ENCODE results near the gene FBRSL1. TPM values are rescaled to one million over a fixed set of nuclear protein-coding genes. Genes with fewer than 3 reads are reported as not detected.

FBRSL1 gene
- total and polyA plus RNA-seq, 2 of the 8 experiments (the other 6 are each of a cell fraction or from before 2014, with no cell fraction given) = 18.4 to 109 TPM

- Histone ChIP-seq H3K4me1 (replicated peaks in 1 of 4; ENCODE audit: control insufficient read depth in 3 of 4, insufficient read depth in 4 of 4, low read length in 3 of 4) (no peaks in the 10 kb centered on the region), H2BK12ac (ENCODE audit: low read depth, low read length) (no peak overlapping the region), H2AK5ac (ENCODE audit: low read depth, low read length) (no peak overlapping the region), H3K14ac (ENCODE audit: insufficient read length) (no peak overlapping the region), H3K79me1 (ENCODE audit: low read depth, low read length) (no peaks in the 10 kb centered on the region), H4K20me1 (replicated peaks in 1 of 2; ENCODE audit: control insufficient read depth in 1 of 2, insufficient read depth in 2 of 2, low read length in 2 of 2) (peaks cover 0 to 4% of the 10 kb centered on the region in 2 experiments), H2BK15ac (ENCODE audit: low read length) (no peak overlapping the region), H3K18ac (ENCODE audit: extremely low read depth, low read length) (no peak overlapping the region), H3K56ac (replicated peaks; ENCODE audit: insufficient read length, low read depth, low read length) (no peak overlapping the region), H2BK20ac (ENCODE audit: low read length) (no peak overlapping the region), H4K91ac (replicated peaks; ENCODE audit: insufficient read length, low read length) (no peak overlapping the region), H3K36me3 (ENCODE audit: control insufficient read depth in 2 of 4, insufficient read depth in 4 of 4, low read length in 3 of 4) (no peaks in the 10 kb centered on the region; a peak in 2 of 8 replicates), H4K5ac (ENCODE audit: insufficient read length, low read depth, low read length) (no peak overlapping the region), H2BK120ac (replicated peaks; ENCODE audit: low read depth, low read length) (no peak overlapping the region), H3K23me2 (ENCODE audit: low read depth, low read length) (no peaks in the 10 kb centered on the region; the same call in 1 of the 2 replicates), H4K8ac (ENCODE audit: extremely low read depth, insufficient read depth, low read length) (no peak overlapping the region), H3K79me2 (ENCODE audit: control insufficient read depth in 1 of 2, insufficient read depth in 2 of 2, low read length in 2 of 2) (no peaks in the 10 kb centered on the region), H2AFZ (ENCODE audit: low read length) (no peak overlapping the region), H3K4ac (replicated peaks; ENCODE audit: insufficient read length, low read depth, low read length) (no peak overlapping the region), H3K27ac (ENCODE audit: low read depth, low read length) (no peak overlapping the region), H3K4me2 (ENCODE audit: insufficient read depth in 1 of 2, low read depth in 2 of 2, low read length in 2 of 2) (no peak overlapping the region), H3K9me3 (ENCODE audit: insufficient read depth in 2 of 2, low read depth in 1 of 2, low read length in 1 of 2) (peaks cover 47 to 62% of the 10 kb centered on the region in 2 experiments), H3K27me3 (replicated peaks in 1 of 4; ENCODE audit: control insufficient read depth in 3 of 4, extremely low read depth in 1 of 4, insufficient read depth in 3 of 4, low read length in 3 of 4) (peaks cover 42 to 70% (median 56%) of the 10 kb centered on the region in 4 experiments), H3K23ac (ENCODE audit: insufficient read length) (no peak overlapping the region), H2BK5ac (ENCODE audit: low read depth, low read length) (no peak overlapping the region), H3K9ac (replicated peaks in 1 of 4; ENCODE audit: extremely low read depth in 1 of 4, low read depth in 3 of 4, low read length in 3 of 4) (no peak overlapping the region), H3K4me3 (ENCODE audit: extremely low read depth in 1 of 4, insufficient read depth in 2 of 4, low read depth in 3 of 4, low read length in 4 of 4) (no peak overlapping the region)
- ChIA-PET CTCF (ENCODE audit: partially characterized antibody) (no interaction called here), POLR2A (ENCODE audit: partially characterized antibody) (interaction anchor here (1.5 kb wide), 1 partner anchor 11 kb away, joined by 3 read pairs; no protein-coding TSS in a partner anchor)
- WGBS, 2 experiments (ENCODE audit: extremely low coverage in 1 of 2, insufficient coverage in 1 of 2, insufficient read length in 1 of 2, insufficient replicate concordance in 2 of 2, low coverage in 1 of 2, low lambda C conversion rate in 2 of 2, missing lambda C conversion rate in 1 of 2) = 91% methylated on average over 11 of the region's 11 CpGs; no CpG with 5 or more reads in 1 of the 2 experiments
- DNase-seq (ENCODE audit: low read depth in 1 of 2, low spot score in 2 of 2) (no peak), FAIRE-seq (no peak)
- no peak for TF ChIP-seq NANOG (IDR thresholded peaks at IDR 0.05; ENCODE audit: insufficient read depth, low read depth, low read length, poor library complexity, severe bottlenecking)
- TF ChIP-seq ATF3 (IDR thresholded peaks at IDR 0.05; ENCODE audit: insufficient read depth, low read depth, low read length) = no peak
- TF ChIP-seq SAP30 (IDR thresholded peaks at IDR 0.05; ENCODE audit: insufficient read depth, insufficient replicate concordance, low read length) = no peak
- TF ChIP-seq CBX5 (IDR thresholded peaks at IDR 0.05; ENCODE audit: low read depth, low read length) = no peak
- TF ChIP-seq HDAC2 (IDR thresholded peaks at IDR 0.05; ENCODE audit: borderline replicate concordance in 1 of 2, low read depth in 2 of 2, low read length in 2 of 2) = no peak
- TF ChIP-seq SIX5 (IDR thresholded peaks at IDR 0.05; ENCODE audit: low read depth, low read length) = no peak
- TF ChIP-seq HDAC6 (IDR thresholded peaks at IDR 0.05; ENCODE audit: low read depth, low read length) = no peak
- TF ChIP-seq CBX8 (IDR thresholded peaks at IDR 0.05; ENCODE audit: borderline replicate concordance, low read depth, low read length) = no peak
- TF ChIP-seq SIRT6 (IDR thresholded peaks at IDR 0.05; ENCODE audit: low read length) = no peak
Measured at GRCh38 chr12:132537049-132537448, 47.1 kb downstream of the FBRSL1 start.
